Measurements from ENCODE around the gene CAMK1G.

The CAMK1G gene

DNA sequence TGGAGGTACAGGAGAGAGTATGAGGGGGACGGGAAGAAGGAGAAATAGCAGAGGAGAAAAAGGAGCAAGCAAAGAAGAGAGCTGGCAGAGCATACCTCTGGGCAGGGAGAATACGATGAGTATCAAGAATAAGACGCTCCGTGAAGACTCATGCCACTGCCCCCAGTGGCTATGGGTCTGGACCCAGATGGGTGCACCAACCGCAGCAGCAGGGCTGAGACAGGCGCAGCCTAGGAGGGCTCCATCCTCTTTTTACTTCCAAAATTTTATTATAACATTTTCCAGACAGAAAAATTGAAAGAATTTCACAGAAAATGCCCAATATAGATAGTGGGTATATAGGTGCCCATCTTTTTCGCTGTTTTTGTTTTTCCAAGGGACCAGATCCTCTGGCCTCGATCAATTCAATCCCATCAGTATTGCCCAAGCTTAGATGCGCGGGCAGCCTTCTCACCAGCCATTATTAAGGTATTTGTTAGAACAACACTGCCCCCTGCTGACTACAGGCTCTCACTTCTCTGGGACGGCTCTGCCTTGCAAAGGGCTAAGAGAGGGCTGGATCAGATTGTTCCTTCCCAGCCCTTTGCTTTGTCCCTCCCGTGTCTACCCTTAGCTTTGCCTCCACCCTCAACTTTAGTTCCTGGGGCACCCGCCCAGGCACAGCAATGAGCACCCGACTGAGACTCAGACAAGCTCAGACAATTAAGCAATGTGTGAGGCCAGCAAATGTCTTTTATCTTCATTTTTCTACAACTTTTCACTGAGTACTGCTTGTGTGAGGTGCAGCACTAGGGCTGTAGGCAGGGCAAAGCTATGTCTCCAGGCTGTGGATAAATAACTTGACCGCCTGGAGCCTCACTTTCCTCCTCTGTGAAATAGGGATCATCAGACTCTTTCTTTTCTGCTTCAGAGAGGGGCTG, 17.5 kb upstream of the CAMK1G start:
- DNase-seq, result peak; percentile 48

DNA sequence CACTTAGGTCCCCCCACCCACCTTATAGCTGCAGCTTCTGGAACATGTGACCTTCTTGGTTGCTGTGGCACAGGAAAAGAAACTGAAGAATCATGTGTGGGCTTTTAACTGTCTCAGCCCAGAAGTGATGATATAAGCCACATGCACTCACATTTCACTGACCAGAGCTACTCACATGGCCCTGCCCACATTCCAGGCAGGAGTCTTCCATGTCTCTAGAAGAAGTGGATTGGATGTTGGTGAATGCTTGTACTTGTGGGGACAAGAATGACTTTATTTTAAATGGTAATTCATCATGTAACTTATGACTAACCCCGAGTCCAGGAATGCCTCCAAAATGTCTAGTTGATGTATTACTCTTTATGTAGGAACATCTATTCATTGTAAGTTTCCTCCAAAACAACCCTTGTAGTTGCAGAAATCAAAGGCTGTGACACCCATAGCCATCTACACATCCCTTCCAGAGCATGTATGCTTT, 15.8 kb upstream of the CAMK1G start:
- DNase-seq, result no peak

DNA sequence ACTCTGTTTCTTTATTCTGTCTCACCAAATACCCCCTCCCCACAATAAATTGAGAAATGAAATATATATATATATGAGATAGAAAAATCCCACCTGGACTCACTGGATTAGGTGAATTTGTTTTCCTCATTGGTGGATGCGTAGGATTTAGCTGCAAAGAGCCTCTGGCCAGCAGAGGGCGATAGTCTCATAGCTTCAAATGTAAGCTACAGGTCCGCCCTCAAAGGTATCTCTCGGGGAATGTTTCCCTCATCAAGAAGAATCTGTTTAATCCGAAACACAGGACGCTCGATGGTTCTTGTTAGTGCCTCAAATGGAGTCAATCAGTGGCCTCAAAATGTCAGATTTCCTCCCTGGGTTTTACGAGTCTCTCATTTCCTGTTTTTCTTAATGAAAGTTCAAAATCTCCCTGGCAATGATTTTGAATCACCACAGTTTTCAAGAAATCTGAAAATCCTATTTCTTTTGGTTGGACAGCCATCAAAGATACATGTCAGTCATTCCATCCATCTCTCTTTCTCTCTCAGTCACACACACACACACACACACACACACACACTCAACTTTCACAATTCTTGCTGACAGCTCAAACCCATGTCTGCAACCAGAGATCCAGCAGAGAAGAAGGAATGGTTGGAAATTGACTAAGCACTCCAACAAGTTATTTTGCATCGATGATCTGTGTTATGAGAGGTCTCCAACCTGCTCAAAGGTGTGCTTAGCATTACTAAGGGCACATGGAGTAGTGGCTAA, 13.9 kb upstream of the CAMK1G start:
- peak; percentile 61 for DNase-seq

DNA sequence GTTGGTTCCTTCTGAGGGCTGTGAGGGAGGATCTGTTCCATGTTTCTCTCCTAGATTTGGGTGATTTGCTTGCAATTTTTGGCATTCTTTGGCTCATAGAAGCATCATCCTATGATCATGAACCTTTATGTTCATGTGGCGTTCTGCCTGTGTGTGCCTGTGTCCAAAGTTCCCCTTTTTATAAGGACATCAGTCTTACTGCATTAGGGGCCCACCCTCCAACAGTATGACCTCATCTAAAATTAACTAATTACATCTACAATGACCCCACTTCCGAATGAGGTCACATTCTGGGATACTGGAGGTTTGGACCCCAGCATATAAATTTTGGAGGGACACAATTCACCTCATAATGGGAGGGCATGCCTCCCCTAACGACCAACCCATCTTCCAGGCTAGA, 12.8 kb upstream of the CAMK1G start:
- DNase-seq, result no peak

DNA sequence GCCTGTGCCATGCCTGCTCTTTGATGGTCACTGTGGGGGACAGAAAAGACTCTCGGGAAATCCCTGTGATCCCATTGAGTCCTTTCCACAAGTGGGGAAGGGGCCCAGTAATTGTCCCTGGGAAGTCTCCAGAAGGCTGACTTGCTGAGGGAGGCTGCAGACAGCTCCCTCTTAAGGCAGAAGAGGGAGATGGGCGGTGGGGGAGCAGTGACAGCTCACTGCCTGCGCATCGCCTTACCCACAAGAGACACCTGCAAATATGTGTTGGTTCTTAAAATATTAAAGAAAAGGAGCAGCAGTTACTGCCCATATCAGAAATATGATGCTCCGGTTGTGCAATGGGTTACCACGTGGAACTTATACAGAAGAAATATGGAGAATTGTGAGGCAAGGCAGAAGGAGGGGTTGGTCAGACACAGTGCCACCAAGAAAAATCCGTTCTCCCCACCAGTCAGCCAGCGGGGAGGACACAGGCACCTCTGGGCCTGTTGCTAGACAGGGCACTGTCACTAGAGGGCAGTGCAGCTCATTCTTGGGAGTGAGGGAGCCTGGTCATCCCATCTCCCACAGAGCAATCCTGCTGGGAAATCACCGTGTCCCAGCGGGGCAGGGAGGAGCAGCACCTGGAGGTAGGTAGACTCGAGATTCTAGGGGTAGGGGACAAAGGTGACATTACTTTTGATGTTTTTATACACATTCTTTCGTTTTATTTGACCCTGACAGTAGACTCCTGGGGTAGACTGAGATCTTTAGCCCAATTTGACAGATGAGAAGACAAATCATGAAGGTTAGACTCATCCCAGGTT, 6.9 kb upstream of the CAMK1G start:
- peak; percentile 40 for DNase-seq

DNA sequence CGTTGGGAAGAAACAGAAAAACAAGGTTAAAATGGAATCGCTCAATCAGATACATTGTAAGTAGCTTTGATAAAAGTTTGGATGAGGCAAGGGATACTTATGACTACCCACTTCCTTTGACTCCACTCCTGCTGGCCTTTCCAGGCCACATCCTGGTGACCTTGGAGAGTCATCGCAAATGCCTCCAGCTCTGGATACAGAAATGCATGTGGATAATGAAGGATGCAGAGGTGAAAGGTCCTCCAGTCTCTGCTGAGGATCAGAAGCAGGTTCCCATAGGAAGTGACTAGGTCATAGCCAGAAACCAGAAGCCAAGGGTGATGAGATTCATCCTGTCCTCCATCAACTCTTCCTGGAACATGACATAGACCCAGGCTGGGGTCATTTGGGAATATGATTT, 6.2 kb upstream of the CAMK1G start:
- DNase-seq, result no peak

DNA sequence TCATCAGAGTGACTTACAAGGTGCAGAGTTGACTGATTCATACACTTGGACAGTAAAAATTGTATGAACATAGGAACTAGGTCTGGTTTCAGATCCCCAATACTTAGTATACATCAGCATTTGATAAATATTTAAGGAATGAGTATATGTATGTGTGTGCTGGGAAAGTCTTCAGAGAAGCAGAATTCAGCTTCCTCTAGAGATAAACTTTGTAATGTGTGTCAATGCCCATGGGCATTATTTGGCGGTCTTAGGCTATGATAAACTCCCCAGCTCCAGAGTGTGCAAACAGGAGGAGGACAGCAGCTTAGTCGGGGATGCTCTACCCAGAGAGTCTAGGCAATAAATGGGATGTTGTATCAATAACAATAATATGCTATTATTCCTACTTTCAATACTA, 2.9 kb upstream of the CAMK1G start:
- no peak for DNase-seq

DNA sequence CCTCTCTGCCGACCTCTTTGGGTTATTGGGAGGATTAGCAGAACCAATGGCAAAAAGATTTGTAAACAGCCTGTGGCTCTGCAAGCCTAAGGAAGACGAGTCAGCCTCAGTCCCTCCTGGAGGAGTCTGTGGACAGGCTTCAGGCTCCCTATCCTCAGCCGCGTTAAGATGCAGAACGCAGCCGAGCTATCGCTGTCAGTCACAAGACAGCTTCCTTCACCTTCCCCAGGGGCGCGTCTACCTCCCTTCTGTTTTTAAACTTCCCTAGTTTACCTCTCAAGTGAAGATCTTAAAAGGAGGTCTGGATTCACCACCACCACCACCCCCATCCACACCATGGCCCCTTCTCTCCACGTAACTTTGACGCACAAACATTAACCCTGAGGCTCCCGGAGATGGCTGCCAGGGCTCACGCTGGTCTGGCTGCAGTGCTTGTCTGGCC, 738 bp downstream of the CAMK1G start:
- no peak for DNase-seq

DNA sequence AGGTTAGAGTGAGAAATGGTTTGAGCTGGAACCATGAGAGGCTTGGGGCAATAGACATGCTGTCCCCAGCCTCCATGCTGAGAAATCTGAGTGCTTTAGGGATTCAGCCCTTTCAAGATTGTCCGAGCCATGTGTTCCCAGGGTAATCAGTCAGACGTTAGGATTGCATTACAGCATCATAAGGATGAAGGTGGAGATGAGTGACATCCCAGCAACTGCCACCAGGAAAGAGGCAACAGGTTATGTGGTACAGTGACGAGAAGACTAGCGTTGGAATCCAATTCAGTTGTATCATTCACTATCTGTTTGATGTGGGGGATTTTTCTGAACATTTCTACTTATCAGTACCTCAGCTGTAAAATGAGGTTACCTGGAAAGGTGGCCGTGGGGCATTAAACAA, 1.7 kb downstream of the CAMK1G start:
- no peak for DNase-seq

DNA sequence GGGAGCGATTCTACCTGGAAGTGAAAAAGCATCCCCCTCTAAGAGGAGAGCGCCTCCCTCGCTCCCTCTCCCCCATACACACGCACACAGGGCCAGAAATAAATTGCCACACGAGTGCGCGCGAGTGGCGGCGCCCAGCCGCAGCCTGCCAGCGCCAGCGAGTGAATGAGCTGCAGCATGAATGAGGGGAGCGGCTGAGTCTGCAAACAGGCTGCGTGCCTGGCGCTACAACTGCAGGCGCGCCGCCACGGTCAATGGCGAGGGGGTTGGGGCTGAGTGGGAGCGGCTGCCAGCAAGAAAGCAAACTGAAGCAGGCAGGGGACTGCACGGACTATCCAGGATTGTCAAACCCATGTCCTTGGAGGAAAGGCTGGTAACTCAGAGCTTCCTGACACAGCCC, 2.2 kb downstream of the CAMK1G start:
- no peak for DNase-seq

DNA sequence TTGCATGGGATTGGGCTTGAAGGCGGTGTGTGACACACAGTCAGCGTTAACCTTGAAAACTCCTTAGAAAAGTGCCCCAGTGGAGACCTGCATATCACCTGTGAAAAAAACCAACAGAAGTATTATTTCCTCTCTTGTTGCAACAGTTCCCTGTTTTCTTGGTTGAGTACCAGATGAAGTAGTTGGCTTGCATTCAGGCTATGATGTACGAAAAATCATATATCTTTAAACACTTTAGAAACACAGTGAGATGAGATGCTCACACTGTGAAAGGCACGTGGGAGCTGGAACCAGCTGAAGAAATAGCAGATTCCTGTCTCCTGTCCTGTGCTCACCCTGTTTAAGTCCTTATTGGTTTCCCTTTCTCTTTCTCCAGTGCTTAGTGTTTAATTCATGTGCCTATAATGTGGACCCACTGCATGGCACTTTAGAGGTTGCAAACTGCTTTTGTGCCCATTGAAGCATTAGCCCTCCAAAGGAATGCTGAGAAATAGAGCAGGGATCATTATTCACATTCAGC, 2.8 kb downstream of the CAMK1G start:
- no peak for DNase-seq

DNA sequence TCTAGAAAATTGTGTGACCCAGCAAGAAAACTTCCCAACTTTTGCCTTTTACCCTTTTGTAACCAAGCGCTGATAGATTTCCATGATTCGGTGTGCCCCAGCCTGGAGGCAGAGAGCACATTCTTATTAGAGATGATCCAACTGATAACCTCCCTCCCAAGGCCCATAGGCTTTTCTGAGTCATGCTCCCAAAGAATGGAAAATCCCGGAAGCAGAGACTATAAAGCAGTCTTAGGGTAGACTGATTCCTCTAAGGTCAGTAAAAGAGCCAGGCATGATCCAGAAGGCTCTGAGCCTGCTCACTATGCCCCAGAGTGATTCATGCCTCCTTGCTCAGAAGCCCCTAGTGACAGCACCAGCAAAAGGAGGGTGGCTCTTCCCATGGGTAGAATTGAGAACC, 4.3 kb downstream of the CAMK1G start:
- no peak for DNase-seq

DNA sequence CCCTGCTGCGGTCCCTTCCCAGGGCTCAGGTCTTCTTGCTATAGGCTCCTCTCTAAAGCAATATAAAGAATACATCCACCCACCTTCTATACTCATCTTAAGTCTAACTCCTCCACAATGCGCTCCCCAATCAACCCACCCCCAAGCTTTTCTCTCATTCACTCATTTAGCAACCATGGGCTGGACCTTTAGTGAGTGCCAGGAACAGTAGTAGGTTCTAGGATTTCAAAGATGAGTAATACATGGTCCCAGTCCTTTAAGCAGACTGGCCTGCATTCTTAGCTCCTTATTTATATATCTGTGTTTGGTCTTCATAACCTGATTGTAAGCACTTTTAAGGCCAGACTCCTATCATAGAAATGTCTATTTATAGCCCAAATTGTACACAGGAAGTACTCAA, 5.9 kb downstream of the CAMK1G start:
- DNase-seq, result no peak

DNA sequence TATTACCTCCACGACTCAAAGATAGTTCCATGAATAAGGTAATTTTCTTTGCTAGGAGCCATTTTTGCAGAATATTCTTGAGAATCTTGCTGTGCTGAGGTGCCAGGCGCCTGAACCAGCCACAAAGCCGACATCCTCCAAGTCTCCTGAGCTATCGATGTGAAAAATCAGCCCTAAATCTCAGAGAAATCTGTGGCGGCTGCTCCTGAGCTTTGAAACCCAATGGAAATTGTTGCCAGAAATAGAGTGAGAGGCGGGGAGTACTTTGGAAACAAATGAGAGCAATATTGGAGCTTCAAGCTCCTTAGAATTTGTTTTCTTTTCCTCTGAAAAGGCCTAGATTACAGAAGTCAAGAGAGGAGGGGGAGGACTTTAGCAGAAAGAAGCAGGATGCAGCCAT, 6.3 kb downstream of the CAMK1G start:
- DNase-seq, result no peak

DNA sequence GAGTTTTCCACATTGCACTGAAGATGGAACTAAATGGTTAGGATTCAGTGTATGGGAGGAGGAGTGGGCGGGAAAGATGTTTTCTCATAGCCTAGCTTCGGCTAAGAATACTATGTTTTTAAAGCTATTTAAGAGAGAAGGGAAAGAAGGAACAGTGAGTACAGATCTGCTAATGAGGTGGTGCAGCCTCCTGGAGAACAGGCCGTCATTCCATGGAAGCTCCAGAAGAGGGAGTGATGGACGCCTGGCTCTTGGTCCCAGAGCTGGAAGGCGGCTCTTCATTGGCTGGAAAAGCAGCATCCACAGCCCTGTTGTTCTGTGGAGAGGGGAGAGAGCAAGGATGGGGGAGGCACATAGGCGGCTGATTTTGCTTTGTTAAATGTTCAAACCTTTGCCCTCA, 6.9 kb downstream of the CAMK1G start:
- DNase-seq, result no peak

DNA sequence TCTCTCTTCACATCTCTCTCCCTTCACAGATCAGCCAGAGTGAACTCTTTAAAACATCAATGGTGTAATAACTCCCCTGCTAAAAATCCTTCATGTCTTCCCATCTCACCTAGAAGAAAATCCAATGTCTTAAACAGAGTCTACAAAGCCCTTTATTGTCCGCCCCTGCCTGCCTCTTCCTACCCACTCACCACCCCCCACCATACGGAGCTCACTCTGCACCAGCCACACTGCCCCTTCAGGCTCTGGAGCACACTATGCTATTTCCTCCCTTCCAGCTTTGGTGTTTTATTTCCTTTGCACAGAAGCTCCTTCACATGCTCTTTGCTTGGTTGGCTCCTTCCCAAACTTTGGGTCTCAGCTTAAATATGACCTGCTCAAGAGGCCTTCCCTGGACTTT, 10.2 kb downstream of the CAMK1G start:
- DNase-seq, result no peak

DNA sequence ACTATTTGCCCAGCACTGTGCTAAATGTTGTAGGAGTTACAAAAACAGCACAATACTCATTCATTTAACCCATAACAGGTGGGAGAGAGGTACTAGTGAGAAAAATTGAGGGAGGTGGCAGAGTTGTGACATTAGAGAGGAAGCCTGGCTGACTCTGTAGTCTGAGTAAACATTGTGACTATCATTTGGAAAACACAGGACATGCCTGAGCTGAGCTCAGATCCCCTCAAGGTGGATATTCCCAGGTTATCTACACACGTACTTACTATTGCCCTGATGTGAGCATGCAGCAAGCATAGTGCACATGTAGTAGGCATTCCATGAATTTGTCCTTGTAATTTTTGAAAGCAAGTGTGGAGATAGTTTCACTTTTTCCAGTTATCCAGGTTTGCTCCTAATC, 10.9 kb downstream of the CAMK1G start:
- DNase-seq, result no peak

DNA sequence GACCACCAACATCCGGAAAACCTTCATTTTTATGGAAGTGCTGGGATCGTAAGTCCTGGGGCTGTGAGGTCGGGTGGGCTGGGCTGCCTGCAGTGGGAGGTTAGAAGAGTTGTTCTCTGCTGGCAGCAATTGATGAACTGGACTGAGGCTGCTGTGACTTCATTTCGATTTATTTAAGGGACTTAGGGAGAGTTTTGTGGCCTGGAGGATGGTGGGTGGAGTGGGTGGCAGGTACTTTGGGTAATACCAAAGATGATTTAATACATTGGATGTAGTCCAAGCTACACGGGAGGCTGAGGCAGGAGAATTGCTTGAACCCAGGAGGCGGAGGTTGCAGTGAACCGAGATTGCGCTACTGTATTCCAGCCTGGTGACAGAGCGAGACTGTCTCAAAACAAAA, 11.5 kb downstream of the CAMK1G start:
- no peak for DNase-seq

DNA sequence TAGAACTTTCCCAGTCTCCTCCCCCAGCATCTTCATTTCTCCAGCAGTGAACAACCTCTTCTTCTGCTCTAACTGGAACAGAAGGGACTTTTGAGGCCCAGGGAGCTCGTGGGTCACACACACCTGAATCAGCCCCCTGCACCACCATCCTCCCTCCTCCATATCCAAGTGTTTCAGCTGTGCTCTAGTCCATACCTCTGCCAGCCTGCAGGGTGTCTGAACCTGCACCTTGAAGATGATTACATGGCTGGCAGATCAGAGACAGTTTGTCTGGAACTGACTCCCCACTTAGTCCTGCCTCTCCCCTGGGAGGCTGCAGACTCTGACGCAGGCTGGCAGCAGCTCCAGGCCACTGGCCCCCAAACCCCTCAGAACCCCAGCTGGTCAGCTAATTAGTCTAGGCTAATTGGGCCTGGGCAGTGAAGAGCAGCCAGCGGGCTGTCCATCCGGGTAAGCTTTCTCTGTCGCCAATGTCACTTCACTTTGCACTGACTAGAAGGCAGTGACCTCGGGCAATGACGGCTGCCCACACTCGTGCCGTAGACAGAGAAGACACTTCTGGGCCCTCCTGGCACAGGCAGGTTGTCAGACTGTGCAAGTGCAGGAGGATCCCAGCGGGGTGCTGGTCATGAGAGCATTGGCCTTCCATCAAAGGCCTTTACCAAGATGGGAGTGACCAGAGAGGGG, 12.2 kb downstream of the CAMK1G start:
- DNase-seq, result no peak

DNA sequence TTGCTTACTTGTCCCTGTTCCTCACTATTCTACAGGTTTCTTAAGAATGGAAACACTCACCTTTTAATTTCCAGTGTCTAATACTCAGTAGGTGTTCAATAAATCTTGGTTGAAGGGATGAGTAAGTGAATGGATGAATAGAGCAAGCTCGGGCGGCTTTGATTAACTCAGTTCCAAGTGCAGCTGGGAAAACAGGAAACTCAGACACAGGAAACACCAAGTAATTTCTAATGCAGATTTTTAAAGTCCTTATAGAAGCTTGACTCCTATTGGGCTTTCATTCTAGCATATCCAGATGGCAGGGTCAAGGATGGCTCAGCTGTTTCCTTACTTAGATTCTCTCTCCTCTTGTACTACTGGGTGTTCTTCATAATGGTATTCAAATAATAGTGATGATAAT, 14.0 kb downstream of the CAMK1G start:
- no peak for DNase-seq

DNA sequence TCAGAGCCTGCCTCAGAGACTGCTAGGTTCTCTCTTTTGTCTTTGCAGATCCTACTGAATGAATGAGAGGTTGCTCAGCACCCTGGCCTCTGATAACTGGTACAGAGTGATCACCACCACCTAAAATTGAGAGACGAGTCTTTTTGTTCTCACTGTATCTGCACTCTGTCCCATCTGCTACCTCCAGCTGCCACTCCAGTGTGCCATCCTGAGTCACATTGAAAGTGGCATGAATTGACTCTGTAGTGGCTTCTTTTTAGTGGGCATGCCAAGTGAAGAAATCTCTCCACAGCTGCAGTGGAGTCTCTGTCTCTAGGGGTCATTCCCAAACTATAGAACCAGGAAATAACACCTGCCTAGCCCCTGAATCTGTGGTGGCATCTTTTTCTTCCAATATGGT, 14.7 kb downstream of the CAMK1G start:
- no peak for DNase-seq

DNA sequence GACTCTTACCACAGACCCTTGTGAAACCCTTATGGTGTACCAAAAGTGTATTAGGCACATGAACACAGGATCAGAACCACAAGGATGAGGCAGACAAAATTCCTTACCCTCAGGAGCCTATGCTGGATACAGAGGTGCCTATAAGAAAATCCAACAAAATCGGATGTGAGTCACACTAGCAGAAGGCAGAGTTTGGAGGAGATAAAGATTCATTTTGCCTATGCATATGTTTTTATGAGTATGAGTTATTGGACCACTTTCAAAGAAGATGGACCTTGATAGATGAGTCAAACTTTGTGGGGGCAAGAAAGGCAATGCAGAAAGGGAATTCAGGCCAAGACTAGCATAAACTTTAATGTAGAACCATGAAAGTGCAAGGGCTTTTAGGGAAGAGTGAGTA, 17.0 kb downstream of the CAMK1G start:
- no peak for DNase-seq
